Fibroblast of the aortic adventitia (primary cell): ENCODE data around the gene RECQL5. TPM values are rescaled to one million over a fixed set of nuclear protein-coding genes. Genes with fewer than 3 reads are reported as not detected.

Experiments
- DNase-seq: peaks from one replicate; pipeline ENCODE4 v3.0.0-alpha.2; 2010; ENCODE audit warnings: low read depth
- H3K4me3 ChIP-seq: 2 replicates; pipeline ENCODE4 v1.5.1; 2011; ENCODE audit warnings: low read depth, mild to moderate bottlenecking, control low read depth, low read length, moderate library complexity
- total RNA-seq: library from RNA; depleted of rRNA; stranded (reverse); fragments of >200 nt; gene quantifications from 2 replicates; pipeline ENCODE4 v1.2.3, GENCODE V29; 2012; ENCODE audit warnings: low replicate concordance
- TF ChIP-seq, protein P1 (sequence below): IDR thresholded peaks from 2 replicates; pipeline ENCODE4 v1.5.1; 2011; ENCODE audit warnings: mild to moderate bottlenecking, low read length, control low read depth, inconsistent platforms; ENCODE audit not compliant: insufficient read depth

Gene RECQL5
- total RNA-seq, 1 donor, result 17.6 TPM

DNA sequence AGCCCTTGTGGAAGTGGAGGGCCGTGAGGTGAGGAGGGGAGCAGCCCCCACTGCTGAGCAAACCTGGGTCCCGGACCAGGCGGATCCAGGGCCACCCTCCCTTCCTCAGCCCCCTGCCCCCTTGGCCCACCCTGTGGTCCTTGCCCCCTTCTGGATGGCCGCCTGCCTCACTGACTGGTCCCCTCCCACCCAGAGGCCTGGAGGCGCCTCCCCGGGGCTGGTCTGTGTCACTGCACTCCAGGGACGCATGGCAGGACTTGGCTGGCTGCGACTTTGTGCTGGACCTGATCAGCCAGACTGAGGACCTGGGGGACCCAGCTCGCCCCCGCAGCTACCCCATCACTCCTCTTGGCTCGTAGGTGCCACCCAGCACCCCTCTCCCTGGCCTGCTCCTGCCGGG is 52.9 kb downstream of the RECQL5 start:
- TF ChIP-seq, protein P1, sequence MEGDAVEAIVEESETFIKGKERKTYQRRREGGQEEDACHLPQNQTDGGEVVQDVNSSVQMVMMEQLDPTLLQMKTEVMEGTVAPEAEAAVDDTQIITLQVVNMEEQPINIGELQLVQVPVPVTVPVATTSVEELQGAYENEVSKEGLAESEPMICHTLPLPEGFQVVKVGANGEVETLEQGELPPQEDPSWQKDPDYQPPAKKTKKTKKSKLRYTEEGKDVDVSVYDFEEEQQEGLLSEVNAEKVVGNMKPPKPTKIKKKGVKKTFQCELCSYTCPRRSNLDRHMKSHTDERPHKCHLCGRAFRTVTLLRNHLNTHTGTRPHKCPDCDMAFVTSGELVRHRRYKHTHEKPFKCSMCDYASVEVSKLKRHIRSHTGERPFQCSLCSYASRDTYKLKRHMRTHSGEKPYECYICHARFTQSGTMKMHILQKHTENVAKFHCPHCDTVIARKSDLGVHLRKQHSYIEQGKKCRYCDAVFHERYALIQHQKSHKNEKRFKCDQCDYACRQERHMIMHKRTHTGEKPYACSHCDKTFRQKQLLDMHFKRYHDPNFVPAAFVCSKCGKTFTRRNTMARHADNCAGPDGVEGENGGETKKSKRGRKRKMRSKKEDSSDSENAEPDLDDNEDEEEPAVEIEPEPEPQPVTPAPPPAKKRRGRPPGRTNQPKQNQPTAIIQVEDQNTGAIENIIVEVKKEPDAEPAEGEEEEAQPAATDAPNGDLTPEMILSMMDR, result no peak
- no peak for DNase-seq
- H3K4me3 ChIP-seq, result no peak overlapping the region

DNA sequence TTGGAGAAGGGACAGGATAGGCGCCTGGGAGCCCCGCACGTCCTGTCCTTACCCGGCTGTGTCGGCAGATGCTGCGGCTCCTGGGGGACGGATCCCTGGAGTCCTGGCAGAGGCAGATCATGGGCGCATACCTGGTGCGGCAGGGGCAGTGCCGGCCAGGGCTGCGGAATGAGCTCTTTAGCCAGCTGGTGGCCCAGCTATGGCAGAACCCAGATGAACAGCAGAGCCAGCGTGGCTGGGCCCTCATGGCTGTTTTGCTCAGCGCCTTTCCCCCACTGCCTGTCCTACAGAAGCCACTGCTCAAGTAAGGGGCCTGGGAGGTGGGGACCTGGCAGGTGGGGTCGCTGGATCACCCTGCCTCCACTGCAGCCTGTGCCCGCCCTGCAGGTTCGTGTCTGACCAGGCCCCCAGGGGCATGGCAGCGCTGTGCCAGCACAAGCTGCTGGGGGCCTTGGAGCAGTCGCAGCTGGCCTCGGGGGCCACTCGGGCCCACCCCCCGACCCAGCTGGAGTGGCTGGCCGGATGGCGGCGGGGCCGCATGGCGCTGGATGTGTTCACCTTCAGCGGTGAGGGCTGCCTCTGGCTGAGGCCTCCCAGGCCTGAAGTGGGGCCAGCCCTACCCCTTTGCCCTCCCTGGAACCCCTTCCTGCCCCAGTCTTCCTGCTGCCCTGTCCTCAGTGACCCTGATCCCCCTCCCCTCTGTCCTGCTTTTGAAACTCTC is 53.9 kb downstream of the RECQL5 start:
- TF ChIP-seq, protein P1, result no peak
- DNase-seq, result no peak
- H3K4me3 ChIP-seq, result no peak overlapping the region

DNA sequence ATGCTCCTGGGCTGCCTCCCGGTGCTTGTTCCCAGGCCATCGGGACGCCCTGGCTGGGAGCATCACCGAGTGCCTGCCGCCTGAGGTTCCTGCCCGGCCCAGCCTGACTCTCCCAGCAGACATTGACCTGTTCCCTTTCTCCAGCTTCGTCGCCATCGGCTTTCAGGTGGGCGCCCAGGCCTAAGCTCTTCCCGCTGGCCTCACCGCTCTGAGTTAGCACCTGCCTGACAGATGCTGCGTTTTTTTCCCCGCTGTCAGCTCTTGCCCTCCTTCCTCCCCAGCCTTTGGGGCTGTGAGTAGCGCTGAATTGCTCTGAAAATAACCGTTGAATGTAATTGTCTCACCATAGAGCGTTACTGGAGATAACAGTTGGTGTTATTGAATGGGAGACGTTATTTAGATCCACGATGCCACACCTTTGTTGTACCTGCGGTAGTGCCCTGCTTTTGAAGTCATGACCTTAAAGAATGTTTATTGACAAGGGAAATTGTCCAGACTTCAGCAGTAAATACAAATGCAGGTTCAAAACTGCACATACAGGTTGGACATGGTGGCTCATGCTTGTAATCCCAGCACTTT is 55.0 kb downstream of the RECQL5 start:
- no peak overlapping the region for H3K4me3 ChIP-seq
- no peak for DNase-seq
- TF ChIP-seq, protein P1, result no peak

DNA sequence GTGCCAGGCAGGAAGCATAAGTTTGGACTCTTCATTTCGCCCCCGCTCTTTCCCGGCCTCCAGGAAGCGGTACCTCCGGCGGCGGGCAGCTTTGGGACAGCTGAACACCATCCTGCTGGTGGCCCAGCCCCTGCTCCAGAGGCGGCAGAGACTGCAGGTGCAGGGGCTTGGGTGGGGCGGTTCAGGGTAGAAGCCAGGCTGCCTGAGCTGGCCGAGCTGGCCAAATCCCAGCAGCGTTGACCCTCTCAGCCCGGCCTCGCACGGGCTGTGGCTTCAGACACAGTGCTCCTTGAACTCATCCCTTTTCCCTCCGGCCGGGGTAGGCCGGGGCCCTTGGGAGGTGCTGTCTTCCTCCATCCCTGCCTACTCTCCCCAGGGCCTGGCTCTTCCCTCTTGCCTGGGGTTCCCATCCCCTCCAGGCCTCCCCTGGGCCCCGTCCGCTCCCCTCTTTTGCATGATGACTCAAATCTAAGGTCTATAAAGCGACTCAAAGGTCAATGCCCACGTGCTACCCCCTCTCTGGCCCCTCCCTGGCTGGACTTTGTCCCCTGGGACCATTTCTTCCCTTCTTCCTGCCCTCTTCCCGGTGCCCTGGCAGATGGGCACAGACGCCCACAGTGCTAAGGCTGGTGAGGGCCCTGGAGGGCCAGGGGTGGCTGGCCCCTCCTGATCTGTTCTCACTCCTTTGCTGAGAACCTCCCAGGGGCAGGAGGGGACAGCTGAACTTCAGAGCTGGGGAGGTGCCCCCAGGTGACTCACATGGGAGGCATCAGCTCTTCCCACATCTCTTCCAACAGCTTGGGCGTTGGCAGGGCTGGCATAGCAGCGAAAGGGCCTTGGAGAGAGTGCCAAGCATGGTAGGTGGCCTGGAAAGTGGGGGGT is 56.6 kb downstream of the RECQL5 start:
- H3K4me3 ChIP-seq, result no peak overlapping the region
- TF ChIP-seq, protein P1, result no peak
- no peak for DNase-seq

DNA sequence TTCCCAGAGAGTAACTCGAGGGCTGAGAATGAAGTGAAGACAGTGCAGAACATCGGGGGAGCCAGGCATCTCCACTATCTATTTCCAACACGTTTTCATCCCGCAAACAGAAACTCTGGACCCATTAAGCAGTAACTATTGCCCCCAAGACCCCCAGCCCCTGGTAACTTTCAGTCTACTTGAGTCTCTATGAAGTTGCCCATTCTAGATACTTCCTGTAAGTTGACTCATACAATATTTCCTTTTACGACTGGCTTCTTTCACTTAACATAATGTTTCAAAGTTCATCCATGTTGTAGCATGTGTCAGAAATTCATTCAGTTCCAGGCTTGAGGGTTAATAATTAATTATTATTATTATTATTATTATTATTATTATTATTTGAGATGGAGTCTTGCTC is 59.9 kb downstream of the RECQL5 start:
- H3K4me3 ChIP-seq, result no peak overlapping the region
- DNase-seq, result no peak
- TF ChIP-seq, protein P1, result no peak

DNA sequence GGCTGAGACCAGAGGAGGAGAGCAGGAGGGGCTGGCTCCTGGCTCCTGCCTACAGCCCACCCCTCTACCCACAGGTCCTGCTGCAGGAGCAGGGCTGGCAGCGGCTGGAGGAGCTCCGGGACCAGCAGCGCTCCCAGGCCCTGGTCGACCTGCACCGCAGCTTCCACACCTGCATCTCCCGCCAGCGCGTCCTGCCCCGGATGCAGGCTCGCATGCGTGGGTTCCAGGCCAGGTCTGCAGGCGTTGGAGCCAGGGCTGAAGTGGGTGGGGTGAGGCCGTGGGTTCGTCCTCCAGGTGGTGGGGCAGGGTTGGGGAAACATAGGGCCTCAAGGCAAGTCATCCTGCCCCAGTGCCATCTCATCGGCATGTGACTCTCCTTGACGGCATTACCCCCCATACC is 61.2 kb downstream of the RECQL5 start:
- H3K4me3 ChIP-seq, result no peak overlapping the region
- no peak for DNase-seq

More for the DNA sequence above, 61.2 kb downstream of the RECQL5 start:
- TF ChIP-seq, protein P1, result no peak
